Measurements from ENCODE around the gene BPTF. TPM values are rescaled to one million over a fixed set of nuclear protein-coding genes. Genes with fewer than 3 reads are reported as not detected.

Gene BPTF, protein sequence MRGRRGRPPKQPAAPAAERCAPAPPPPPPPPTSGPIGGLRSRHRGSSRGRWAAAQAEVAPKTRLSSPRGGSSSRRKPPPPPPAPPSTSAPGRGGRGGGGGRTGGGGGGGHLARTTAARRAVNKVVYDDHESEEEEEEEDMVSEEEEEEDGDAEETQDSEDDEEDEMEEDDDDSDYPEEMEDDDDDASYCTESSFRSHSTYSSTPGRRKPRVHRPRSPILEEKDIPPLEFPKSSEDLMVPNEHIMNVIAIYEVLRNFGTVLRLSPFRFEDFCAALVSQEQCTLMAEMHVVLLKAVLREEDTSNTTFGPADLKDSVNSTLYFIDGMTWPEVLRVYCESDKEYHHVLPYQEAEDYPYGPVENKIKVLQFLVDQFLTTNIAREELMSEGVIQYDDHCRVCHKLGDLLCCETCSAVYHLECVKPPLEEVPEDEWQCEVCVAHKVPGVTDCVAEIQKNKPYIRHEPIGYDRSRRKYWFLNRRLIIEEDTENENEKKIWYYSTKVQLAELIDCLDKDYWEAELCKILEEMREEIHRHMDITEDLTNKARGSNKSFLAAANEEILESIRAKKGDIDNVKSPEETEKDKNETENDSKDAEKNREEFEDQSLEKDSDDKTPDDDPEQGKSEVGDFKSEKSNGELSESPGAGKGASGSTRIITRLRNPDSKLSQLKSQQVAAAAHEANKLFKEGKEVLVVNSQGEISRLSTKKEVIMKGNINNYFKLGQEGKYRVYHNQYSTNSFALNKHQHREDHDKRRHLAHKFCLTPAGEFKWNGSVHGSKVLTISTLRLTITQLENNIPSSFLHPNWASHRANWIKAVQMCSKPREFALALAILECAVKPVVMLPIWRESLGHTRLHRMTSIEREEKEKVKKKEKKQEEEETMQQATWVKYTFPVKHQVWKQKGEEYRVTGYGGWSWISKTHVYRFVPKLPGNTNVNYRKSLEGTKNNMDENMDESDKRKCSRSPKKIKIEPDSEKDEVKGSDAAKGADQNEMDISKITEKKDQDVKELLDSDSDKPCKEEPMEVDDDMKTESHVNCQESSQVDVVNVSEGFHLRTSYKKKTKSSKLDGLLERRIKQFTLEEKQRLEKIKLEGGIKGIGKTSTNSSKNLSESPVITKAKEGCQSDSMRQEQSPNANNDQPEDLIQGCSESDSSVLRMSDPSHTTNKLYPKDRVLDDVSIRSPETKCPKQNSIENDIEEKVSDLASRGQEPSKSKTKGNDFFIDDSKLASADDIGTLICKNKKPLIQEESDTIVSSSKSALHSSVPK (N-terminal part only)
- 100 to 1,000 TPM in 1 of 3 donors, 10 to 100 TPM in 2; 80.6 to 115 (median 90.0) TPM for total RNA-seq
- long read RNA-seq, donor 1, partial matches to known transcripts = 3 of 6 reads
- long read RNA-seq, donor 1, other reads (novel, unspliced or antisense) = 3 of 6 reads
- long read RNA-seq, donor 2, partial matches to known transcripts = 3 of 5 reads
- long read RNA-seq, donor 2, other reads (novel, unspliced or antisense) = 2 of 5 reads

DNA sequence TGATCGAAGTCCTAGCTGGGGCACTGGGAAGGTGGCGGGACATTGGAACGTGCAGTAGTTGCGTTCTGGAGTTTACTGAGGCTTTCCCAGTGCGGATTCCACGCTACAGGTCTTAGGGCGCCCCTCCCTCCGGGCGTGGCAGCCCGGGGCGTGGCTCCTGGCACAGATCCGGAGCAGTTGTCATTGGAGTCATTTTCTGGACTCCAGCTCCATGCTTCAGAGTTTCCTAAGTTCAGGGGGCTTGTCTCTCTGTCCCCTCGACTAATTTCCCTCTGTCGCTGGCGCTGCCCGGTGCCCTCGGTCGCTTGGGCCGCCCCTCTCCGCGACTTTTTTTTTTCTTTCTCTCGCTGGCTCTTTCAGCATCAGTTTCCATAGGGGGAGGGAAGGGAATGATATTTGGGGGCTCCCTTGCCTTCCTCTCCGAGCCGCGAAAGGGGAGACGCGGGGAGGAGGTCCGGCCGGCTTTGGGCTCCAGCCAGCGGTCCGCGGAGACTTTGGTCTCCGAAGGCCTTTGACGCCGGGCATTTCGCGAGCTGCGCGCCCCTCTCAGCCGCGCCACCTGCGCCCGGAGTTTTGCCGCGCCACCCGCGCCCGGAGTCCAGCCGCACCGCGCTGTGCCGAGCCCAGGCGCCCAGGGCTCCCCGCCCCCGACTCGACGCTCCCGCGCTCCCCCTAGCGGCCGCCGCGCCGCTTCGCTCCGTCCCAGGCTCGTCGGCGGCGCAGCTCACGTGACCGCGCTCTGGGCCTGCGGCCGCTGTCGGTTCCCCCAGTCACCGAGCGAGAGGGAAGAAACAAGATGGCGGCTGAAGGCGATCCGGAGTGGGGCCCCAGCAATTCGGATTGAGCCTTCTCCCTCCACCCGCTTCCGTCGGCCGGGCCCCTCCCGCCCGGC, at the start of gene BPTF:
Gene BPTF, plus strand, starts transcription at position 769 of the 892 bp plus-strand sequence. CDS start 222 bp downstream, outside the sequence.
- Histone ChIP-seq H3K4me3 (peak within 1 kb of the TSS; percentile 54), H3K9me3 (no peaks in the 10 kb centered on the region), H3K4me1 (ENCODE audit: low read depth) (peaks cover 22% of the 10 kb centered on the region), H3K36me3 (ENCODE audit: low read depth) (no peaks in the 10 kb centered on the region)
- intact Hi-C loops (cut with DNase I, micrococcal nuclease) = no loop called here
- DNase-seq (peak; percentile 93 to 96 (median 96)), ATAC-seq (peak; percentile 96)
- TF ChIP-seq, protein P1, sequence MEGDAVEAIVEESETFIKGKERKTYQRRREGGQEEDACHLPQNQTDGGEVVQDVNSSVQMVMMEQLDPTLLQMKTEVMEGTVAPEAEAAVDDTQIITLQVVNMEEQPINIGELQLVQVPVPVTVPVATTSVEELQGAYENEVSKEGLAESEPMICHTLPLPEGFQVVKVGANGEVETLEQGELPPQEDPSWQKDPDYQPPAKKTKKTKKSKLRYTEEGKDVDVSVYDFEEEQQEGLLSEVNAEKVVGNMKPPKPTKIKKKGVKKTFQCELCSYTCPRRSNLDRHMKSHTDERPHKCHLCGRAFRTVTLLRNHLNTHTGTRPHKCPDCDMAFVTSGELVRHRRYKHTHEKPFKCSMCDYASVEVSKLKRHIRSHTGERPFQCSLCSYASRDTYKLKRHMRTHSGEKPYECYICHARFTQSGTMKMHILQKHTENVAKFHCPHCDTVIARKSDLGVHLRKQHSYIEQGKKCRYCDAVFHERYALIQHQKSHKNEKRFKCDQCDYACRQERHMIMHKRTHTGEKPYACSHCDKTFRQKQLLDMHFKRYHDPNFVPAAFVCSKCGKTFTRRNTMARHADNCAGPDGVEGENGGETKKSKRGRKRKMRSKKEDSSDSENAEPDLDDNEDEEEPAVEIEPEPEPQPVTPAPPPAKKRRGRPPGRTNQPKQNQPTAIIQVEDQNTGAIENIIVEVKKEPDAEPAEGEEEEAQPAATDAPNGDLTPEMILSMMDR (IDR thresholded peaks at IDR 0.05) = peak; percentile 96

DNA sequence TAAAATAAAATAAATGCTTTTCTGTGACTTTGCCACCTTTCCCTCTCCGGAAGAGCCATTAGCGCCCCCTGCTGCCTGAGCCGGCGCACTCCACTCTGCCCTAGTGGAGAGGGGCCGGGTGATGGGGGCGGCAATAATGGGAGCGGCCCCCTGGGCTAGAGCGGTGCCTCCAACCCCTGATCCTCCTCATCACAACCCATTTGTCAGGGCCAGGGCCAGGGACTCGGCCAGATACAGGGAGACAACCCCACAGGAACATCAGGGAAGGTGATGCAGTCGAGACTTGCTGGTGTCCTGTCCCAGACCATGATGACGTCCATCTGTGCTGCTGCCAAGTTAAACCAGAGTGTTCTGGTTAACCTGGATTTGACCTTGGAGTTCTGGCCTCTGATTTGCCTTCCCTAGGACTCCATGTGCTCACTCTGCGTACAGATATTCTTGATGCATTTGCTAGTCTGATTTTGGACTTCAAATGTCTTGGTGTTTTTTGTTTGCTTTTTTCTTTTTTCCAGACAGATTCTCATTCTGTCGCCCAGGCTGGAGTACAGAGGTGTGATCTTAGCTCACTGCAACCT, 46.1 kb upstream of the BPTF start:
- no peaks in the 10 kb centered on the region for H3K36me3 ChIP-seq (ENCODE audit: low read depth)
- no peak overlapping the region for H3K4me3 ChIP-seq
- ATAC-seq (peak; percentile 84), DNase-seq (peak; percentile 48 to 63 (median 52))
- TF ChIP-seq, protein P1 (IDR thresholded peaks at IDR 0.05) = peak; percentile 68
- no peaks in the 10 kb centered on the region for H3K9me3 ChIP-seq
- H3K4me1 ChIP-seq (ENCODE audit: low read depth) = no peaks in the 10 kb centered on the region
- intact Hi-C loops (cut with DNase I, micrococcal nuclease) = no loop called here

DNA sequence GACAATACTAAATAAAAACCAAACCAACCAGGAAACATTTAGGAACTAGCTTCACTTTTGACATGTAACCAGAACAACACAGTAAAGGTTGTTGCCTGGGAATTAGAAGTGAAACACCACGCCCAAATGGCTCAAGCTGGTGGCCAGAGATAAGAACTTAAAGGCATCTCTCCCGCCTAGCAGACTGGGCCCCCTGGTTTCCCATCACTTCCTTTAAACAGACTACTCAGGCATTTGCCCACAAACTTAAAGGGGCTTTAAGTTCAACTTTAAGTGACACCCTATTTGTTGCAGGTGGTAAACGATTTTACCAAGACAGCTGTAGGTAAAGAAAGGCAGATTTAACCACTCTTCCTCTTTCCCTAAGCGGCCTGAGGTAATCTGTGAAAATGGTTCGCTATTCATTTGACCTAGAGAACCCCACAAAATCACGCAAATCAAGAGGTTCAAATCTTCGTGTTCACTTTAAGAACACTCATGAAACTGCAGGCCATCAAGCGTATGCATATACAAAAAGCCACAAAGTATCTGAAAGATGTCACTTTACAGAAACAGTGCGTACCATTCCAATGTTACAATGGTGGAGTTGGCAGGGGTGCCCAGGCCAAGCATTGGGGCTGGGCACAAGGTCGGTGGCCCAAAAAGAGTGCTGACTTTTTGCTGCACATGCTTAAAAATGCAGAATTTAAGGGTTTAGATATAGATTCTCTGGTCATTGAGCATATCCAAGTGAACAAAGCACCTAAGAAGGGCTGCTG, 40.8 kb upstream of the BPTF start:
- peak in 1 of 3 donors; percentile 61 for DNase-seq
- no peaks in the 10 kb centered on the region for H3K4me1 ChIP-seq (ENCODE audit: low read depth)

DNA sequence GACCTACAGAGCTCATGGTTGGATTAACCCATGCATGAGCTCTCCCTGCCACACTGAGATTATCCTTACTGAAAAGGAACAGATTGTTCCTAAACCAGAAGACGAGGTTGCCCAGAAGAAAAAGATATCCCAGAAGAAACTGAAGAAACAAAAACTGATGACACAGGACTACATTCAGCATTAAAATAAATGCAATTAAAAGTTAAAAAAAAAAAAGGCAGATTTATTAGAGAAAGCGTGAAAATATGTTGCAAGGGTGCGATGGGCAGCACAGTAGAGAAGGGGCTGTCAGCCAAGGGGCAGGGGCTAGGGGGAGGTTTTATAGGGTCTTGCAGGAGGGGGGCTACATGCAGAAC, 40.2 kb upstream of the BPTF start:
- H3K4me3 ChIP-seq = no peak overlapping the region
- H3K4me1 ChIP-seq (ENCODE audit: low read depth) = no peaks in the 10 kb centered on the region
- no peaks in the 10 kb centered on the region for H3K36me3 ChIP-seq (ENCODE audit: low read depth)
- TF ChIP-seq, protein P1 (IDR thresholded peaks at IDR 0.05) = no peak
- DNase-seq (no peak), ATAC-seq (no peak)
- no peaks in the 10 kb centered on the region for H3K9me3 ChIP-seq
- intact Hi-C loops (cut with DNase I, micrococcal nuclease) = no loop called here

More for the DNA sequence above, 40.8 kb upstream of the BPTF start:
- Histone ChIP-seq H3K9me3 (no peaks in the 10 kb centered on the region), H3K4me3 (no peak overlapping the region), H3K36me3 (ENCODE audit: low read depth) (no peaks in the 10 kb centered on the region)
- ATAC-seq = peak; percentile 90
- intact Hi-C loops (cut with DNase I, micrococcal nuclease) = no loop called here
- TF ChIP-seq, protein P1 (IDR thresholded peaks at IDR 0.05) = no peak

All from mucosa of descending colon (tissue), 3 donors.